ENCODE measurements around the gene NLRC5. TPM values are rescaled to one million over a fixed set of nuclear protein-coding genes. Genes with fewer than 3 reads are reported as not detected.
A peak's percentile ranks its signal among the peaks of the same experiment; 100 is the strongest.

NLRC5 gene
- total RNA-seq: 114 TPM

GRCh38 chr16:56988948-56989945 is at the start of gene NLRC5:
Gene NLRC5, plus strand, starts transcription at chr16:56989557. Its CDS starts 31,156 bp downstream, at chr16:57020713.
- H3K4me1 ChIP-seq: peaks cover 68% of the 10 kb centered on the region
- peak; percentile 91 to 96 for TF ChIP-seq POLR2AphosphoS5 (IDR thresholded peaks at IDR 0.05; ENCODE audit: insufficient read depth in 1 of 2, low read depth in 1 of 2)
- no peak for TF ChIP-seq CTCF (IDR thresholded peaks at IDR 0.05)
- peak; percentile 61 to 80 for TF ChIP-seq POLR2A (IDR thresholded peaks at IDR 0.05)
- no peak for DNase-seq (ENCODE audit: extremely low spot score in 2 of 2)
- no peaks in the 10 kb centered on the region for H3K9me3 ChIP-seq
- intact Hi-C loops (cut with DNase I): loop anchor here (5.0 kb wide), 1 partner anchor 57 kb away; the partner anchor contains the start of gene HERPUD1
- peak within 1 kb of the TSS; percentile 51 to 80 for H3K4me3 ChIP-seq
- peak within 1 kb of the TSS; percentile 93 for H3K27ac ChIP-seq
- H3K27me3 ChIP-seq: no peaks in the 10 kb centered on the region
- no peaks in the 10 kb centered on the region for H3K36me3 ChIP-seq

- no peak overlapping the region for H3K27ac ChIP-seq
- no peaks in the 10 kb centered on the region for H3K9me3 ChIP-seq
- H3K36me3 ChIP-seq: peaks cover 0 to 99% of the 10 kb centered on the region in 2 donors
- H3K27me3 ChIP-seq: no peaks in the 10 kb centered on the region
- no peak for TF ChIP-seq POLR2AphosphoS5 (IDR thresholded peaks at IDR 0.05; ENCODE audit: insufficient read depth in 1 of 2, low read depth in 1 of 2)
- no peak for TF ChIP-seq CTCF (IDR thresholded peaks at IDR 0.05)
- no peak for TF ChIP-seq POLR2A (IDR thresholded peaks at IDR 0.05)
- DNase-seq (ENCODE audit: extremely low spot score in 2 of 2): no peak
- no peak overlapping the region for H3K4me3 ChIP-seq
- H3K4me1 ChIP-seq: peaks cover 29% of the 10 kb centered on the region
- intact Hi-C loops (cut with DNase I): loop anchor here (10.0 kb wide), 1 partner anchor 75 kb away; the partner anchor contains the start of gene SLC12A3
Observed at GRCh38 chr16:56939801-56940200, 49.6 kb upstream of the NLRC5 start.

GRCh38 chr16:56941092-56941491 is 48.3 kb upstream of the NLRC5 start:
- Histone ChIP-seq H3K4me1 (peaks cover 16% of the 10 kb centered on the region), H3K36me3 (peaks cover 0 to 99% of the 10 kb centered on the region in 2 donors), H3K27me3 (no peaks in the 10 kb centered on the region), H3K9me3 (no peaks in the 10 kb centered on the region), H3K4me3 (no peak overlapping the region), H3K27ac (no peak overlapping the region)
- TF ChIP-seq POLR2A (IDR thresholded peaks at IDR 0.05): no peak
- no peak for TF ChIP-seq POLR2AphosphoS5 (IDR thresholded peaks at IDR 0.05; ENCODE audit: insufficient read depth in 1 of 2, low read depth in 1 of 2)
- TF ChIP-seq CTCF (IDR thresholded peaks at IDR 0.05): no peak
- DNase-seq (ENCODE audit: extremely low spot score in 2 of 2): no peak
- intact Hi-C loops (cut with DNase I): no loop called here

GRCh38 chr16:56941856-56942331 is 47.5 kb upstream of the NLRC5 start:
- peaks cover 0 to 96% of the 10 kb centered on the region in 2 donors for H3K36me3 ChIP-seq
- no peak overlapping the region for H3K4me3 ChIP-seq
- peaks cover 10% of the 10 kb centered on the region for H3K4me1 ChIP-seq
- DNase-seq (ENCODE audit: extremely low spot score in 2 of 2): no peak
- no peaks in the 10 kb centered on the region for H3K9me3 ChIP-seq
- TF ChIP-seq POLR2AphosphoS5 (IDR thresholded peaks at IDR 0.05; ENCODE audit: insufficient read depth in 1 of 2, low read depth in 1 of 2) (no peak), POLR2A (IDR thresholded peaks at IDR 0.05) (no peak), CTCF (IDR thresholded peaks at IDR 0.05) (no peak)
- no peaks in the 10 kb centered on the region for H3K27me3 ChIP-seq
- intact Hi-C loops (cut with DNase I): no loop called here
- H3K27ac ChIP-seq: no peak overlapping the region

Data from vagina (tissue), 2 donors.